GM19043 (cell line): ENCODE measurements around the gene PLA1A.

Experiments used
- ATAC-seq: cut with Tn5 transposase; IDR thresholded peaks from one replicate; pipeline ENCODE4 v1.9.1; 2021; ENCODE audit warnings: low read depth; ENCODE audit not compliant: unreplicated experiment

The PLA1A gene

DNA sequence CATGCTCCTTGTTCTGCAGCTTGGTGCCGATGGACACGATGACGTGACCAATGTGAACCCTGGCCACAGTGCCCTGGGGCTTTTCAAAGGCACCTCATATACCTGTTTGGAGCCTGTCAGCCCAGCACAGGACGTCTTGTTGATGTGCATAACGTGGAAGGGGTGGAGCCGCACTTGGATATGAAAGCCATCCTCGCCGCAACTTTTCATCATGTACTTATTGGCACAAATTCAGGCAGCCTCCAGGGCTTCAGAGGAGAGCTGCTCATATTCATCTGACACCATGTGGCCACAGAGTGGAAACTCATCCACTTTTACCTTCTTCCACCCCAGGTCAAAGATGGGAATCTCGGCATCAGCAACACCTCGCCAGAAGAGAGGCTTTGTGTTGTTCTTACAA lies 38.0 kb downstream of the PLA1A start:
- no peak for ATAC-seq

DNA sequence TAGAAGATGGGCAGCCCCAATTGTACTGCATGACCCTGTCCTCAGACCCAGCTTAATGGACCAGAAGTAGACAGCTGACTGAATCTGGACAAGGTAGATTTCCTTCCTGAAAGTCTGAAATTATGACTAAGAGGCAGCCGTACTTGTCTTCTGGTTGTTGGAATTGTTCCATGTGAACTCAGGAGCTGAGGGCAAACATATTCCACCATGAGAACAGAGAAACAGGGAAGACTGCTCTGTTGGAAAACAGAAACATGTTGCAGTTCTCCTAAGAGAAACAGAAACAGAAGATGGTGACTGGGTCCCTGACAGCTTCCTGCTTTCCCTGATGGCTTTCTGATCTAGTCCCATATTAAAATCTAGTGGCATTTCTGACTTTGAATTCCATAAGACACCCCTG lies 38.6 kb downstream of the PLA1A start:
- ATAC-seq, result no peak

DNA sequence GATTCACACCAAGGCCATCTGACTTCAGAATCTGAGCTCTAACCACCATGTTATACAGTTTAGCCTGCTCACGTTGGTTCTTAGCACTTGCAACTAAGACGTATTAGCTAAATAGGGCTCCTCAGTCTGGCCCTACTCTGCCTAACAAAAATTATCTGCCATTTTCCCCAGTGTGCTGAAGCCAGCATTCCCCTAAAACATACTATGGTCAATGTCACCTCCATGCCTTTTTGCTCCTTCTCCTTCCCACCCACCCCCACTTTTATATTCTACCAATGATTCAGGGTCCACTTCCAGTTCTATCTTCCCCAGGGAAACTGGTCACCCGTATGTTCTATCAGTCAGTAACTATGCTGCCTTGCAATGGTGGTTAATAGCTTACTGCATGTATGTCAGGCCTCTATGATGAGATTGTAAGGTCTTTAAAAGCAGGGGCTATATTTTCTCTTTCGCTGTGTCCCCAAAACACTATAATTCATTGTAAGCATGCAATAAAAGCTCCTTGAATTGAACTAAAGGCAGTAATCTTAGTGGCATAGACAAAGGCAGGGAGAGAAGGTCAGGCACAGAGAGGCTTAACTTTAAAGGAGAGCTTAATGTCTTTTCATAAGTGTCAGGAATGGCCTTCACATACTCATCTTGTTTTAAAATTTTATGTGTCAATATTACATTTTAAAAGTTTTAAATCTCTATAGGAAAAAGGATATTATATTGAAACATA lies 39.4 kb downstream of the PLA1A start:
- no peak for ATAC-seq

GRCh38 chr3:119637679-119638477 lies 40.2 kb downstream of the PLA1A start:
- ATAC-seq, result peak; percentile 36

DNA sequence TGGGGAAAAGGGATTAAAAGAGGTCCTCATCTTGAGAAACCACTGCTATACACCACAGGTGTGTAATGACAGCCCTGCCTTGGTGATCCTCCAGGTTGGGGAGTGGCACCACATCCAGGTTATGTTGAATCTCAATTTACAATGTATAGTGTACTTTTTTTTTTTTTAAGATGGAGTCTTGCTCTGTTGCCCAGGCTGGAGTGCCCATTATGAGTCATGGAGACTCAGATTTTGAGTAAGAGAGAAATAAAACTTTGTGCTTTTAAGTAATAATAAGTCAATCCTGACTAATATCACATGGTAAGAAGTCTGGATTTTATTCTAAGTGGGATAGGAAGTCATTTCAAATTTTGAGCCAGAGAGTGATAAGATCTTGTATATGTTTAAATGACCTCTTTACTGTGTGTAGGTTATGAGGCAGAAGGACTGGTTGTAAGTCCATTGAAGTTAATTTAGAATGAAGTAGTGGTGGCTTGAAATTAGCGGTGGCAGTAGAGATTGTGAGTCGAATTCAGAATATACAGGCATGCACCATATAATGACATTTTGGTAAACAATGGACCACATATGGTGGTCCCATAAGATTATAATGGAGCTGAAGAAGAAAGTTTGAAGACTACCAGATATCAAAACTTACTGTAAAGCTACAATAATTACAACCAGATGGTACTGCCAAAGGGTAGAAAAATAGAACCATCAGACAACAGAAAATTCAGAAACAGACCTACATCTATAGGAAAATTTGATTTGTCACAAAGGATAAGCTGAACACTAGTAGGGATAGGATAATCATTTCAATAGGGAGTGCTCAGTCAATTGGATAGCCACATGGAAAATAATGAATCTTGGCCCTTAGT lies 42.0 kb downstream of the PLA1A start:
- no peak for ATAC-seq

DNA sequence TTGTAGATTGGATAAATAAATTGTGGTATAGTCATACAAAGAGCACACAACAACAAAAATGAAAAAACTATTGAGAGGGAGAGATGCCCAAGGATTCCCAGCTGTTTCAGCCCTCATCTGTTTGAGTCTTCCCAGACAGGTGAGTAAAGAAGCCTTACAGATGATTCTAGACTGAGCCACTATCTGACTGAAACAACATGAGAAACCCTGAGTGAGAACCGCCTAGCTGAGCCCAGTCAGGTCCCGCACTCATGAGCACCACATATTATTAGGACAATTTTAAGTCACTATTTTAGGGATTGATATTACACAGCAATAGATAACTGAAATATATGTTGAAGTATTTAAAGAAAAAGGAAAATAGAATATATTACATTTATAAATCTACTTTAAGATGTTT lies 43.7 kb downstream of the PLA1A start:
- no peak for ATAC-seq

GRCh38 chr3:119642746-119643473 lies 45.2 kb downstream of the PLA1A start:
- ATAC-seq, result no peak

GRCh38 chr3:119643528-119643927 lies 45.8 kb downstream of the PLA1A start:
- ATAC-seq, result no peak

GRCh38 chr3:119644481-119644880 lies 46.8 kb downstream of the PLA1A start:
- ATAC-seq, result no peak

GRCh38 chr3:119645813-119646212 lies 48.1 kb downstream of the PLA1A start:
- ATAC-seq, result no peak

GRCh38 chr3:119647171-119647570 lies 49.5 kb downstream of the PLA1A start:
- no peak for ATAC-seq

- ATAC-seq, result no peak
These were observed 50.3 kb downstream of the PLA1A start for GRCh38 chr3:119647843-119648575.

GRCh38 chr3:119649761-119650160 lies 52.1 kb downstream of the PLA1A start:
- no peak for ATAC-seq

DNA sequence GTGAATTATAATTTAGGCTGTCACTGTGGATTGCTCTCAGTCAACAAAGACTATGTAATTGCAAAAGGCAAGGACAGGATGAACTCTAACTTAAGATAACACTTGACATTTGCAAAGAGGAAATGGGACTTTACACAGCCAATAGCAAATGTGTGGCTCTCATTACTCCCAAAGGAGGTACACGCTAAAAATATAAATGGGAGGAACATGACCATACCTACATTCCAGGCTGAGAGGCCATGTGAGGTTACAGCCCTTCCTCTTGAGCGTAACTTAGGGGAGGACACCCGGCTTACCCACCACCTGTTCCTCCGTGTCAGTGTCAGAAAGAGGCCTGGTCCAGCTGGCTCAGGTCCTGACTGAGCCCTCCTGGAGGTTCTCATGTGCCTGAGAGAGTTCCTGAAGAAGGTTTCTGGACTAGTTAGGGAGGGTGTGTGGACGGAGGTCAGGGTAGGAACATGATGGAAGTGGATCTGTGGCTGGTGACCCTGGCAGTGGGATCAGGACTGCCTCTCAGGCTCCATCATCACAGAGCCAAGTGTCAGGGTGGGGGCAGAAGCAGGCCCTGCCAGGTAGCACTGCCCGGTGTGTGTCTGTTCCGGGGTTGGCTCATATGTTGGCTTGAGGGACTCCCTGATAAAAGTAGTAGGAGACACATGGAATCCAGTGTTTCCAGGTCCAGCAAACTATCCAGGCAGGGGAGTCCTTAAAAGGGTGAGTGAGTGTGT lies 54.8 kb downstream of the PLA1A start:
- ATAC-seq, result no peak

DNA sequence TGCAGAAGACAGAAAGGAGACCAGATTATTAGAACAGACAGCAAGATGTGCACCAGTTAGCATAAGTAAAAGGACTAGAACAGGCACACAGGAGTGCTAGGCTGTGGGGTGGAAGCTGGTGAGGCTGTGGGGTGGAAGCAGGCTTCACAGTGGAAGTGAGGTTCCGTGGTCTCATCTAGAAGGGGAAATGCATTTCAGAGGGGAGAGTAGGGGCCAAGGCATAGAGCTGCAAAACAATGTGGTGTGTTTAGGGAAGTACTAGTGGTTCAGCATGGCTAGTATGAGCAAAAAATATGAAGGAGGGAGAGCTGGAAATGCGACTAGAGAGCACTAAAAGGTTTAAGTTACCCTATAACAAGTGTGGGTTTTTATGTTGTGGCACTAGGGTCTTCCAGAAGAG lies 56.2 kb downstream of the PLA1A start:
- no peak for ATAC-seq

DNA sequence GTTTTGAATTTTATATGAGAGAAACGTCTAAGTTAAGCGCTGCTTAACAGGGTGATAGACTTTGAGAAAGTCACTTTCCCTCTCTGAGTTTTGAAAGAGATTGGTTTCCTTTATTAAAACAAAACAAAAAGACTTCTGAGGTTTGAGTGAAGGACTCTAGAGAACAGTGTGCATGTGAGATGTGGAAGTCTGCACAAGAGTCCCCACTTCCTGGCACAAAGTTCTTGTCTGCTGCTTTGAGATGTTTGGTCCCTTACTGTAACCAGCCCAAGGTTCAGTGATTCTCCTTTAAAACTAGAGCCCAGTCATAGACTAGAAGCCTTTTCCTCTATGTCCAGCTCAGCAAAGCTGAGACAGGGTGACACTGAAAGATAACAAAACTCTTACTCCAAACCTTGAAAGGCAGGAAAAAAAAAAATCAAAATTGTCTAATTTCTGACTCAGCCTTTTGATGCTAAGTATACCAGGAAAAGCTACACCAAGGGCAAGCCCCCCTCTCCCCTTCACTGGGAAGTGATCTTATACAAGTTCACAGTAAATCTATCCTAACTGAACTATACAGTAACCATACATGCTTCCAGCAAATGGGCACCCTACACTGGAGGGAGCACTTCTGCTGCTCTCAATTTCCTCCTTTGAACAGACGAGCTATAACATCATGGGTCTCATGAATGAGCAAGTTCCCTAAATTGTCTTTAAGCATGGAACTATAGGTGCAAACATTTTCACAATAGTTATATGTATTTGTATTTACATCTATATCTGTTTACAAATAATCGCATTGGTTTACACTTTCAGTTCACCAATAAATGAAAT lies 60.4 kb downstream of the PLA1A start:
- no peak for ATAC-seq

DNA sequence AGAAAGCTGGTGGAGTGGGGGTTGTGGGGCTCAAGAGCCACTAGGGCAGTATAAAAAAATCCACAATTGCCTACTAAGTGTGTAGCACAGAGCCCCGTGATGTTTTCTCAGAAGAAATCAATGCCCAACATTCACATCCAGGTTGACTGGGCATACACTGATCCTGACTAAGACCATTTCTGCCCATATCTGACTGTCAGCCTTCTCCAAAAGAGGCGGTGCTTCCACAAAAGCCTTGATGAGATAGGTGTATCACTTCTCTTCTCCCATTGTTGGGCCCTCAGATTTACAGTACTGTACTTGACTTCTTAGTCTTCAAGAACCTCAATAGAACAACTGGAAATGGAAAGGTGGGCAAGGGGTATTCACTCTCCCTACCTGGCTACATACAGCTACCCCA lies 61.3 kb downstream of the PLA1A start:
- ATAC-seq, result no peak

GRCh38 chr3:119659606-119660291 lies 62.1 kb downstream of the PLA1A start:
- ATAC-seq, result no peak
